GM23338 (cell line): ENCODE results near the gene FMO1. TPM values are rescaled to one million over a fixed set of nuclear protein-coding genes. Genes with fewer than 3 reads are reported as not detected.

Experiments used
- ATAC-seq: fragments of 200-7000 bp; cut with Tn5 transposase; 3 replicates; pipeline ENCODE4 v1.9.1; 2020
- DNase-seq: peaks from one replicate; pipeline ENCODE4 v3.0.0-alpha.2; 2015; ENCODE audit warnings: low spot score
- H2AFZ ChIP-seq: fragments of 200-600 bp; sonication (generic); 2 replicates; pipeline ENCODE4 v1.8.0; 2016; ENCODE audit warnings: antibody characterized with exemption, mild to moderate bottlenecking, moderate library complexity
- H3F3A ChIP-seq: fragments of 200-600 bp; sonication (generic); replicated peaks from 2 replicates; pipeline ENCODE4 v1.8.0; 2017; ENCODE audit warnings: antibody characterized with exemption, mixed run types, low read depth
- H3K27ac ChIP-seq: fragments of 200-600 bp; sonication (generic); 2 replicates; pipeline ENCODE4 v1.6.1; 2016; ENCODE audit warnings: low read depth
- H3K27me3 ChIP-seq: fragments of 200-600 bp; sonication (generic); 2 replicates; pipeline ENCODE4 v1.8.0; 2016; ENCODE audit warnings: mild to moderate bottlenecking, mixed run types, moderate library complexity; ENCODE audit not compliant: insufficient read depth
- H3K36me3 ChIP-seq: fragments of 200-600 bp; sonication (generic); 2 replicates; pipeline ENCODE4 v1.8.0; 2016; ENCODE audit warnings: mild to moderate bottlenecking; ENCODE audit not compliant: insufficient read depth
- H3K4me1 ChIP-seq: fragments of 200-600 bp; sonication (generic); 2 replicates; pipeline ENCODE4 v1.8.0; 2016; ENCODE audit warnings: mild to moderate bottlenecking, moderate library complexity; ENCODE audit not compliant: insufficient read depth
- H3K4me2 ChIP-seq: fragments of 200-600 bp; sonication (generic); 2 replicates; pipeline ENCODE4 v1.7.1; 2017; ENCODE audit warnings: mixed run types
- H3K4me3 ChIP-seq: fragments of 200-600 bp; sonication (generic); 2 replicates; pipeline ENCODE4 v1.6.1; 2016; ENCODE audit warnings: mixed run types
- H3K79me2 ChIP-seq: fragments of 200-600 bp; sonication (generic); replicated peaks from 2 replicates; pipeline ENCODE4 v1.8.0; 2017; ENCODE audit warnings: mild to moderate bottlenecking; ENCODE audit not compliant: insufficient read depth
- H3K9me2 ChIP-seq: fragments of 200-600 bp; sonication (generic); 2 replicates; pipeline ENCODE4 v1.8.0; 2017; ENCODE audit not compliant: insufficient read depth
- H4K20me1 ChIP-seq: fragments of 200-600 bp; sonication (generic); replicated peaks from 2 replicates; pipeline ENCODE4 v1.8.0; 2017; ENCODE audit warnings: mild to moderate bottlenecking; ENCODE audit not compliant: insufficient read depth
- H3K27ac Mint-ChIP-seq: 2 replicates; pipeline ENCODE4 v1.8.0; 2020; ENCODE audit warnings: inconsistent platforms, mild to moderate bottlenecking, moderate library complexity, mixed read lengths
- H3K27me3 Mint-ChIP-seq: 3 replicates; pipeline ENCODE4 v1.8.0; 2022; ENCODE audit warnings: low read depth, mild to moderate bottlenecking, moderate library complexity, mixed read lengths, inconsistent platforms; ENCODE audit not compliant: insufficient read depth, poor library complexity
- H3K36me3 Mint-ChIP-seq: 3 replicates; pipeline ENCODE4 v1.8.0; 2021; ENCODE audit warnings: low read depth, mild to moderate bottlenecking, inconsistent platforms, moderate library complexity, mixed read lengths
- H3K4me1 Mint-ChIP-seq: 3 replicates; pipeline ENCODE4 v1.8.0; 2020; ENCODE audit warnings: mild to moderate bottlenecking, inconsistent platforms, mixed read lengths
- H3K4me3 Mint-ChIP-seq: 3 replicates; pipeline ENCODE4 v1.8.0; 2021; ENCODE audit warnings: moderate library complexity, mild to moderate bottlenecking, inconsistent platforms, mixed read lengths
- H3K9me3 Mint-ChIP-seq: 3 replicates; pipeline ENCODE4 v1.8.0; 2020; ENCODE audit warnings: moderate library complexity, mild to moderate bottlenecking, inconsistent platforms, mixed read lengths
- CTCF ChIP-seq, 2 experiments: fragments of 200-600 bp in 1 of 2; sonication (generic) in 1 of 2; conservative IDR thresholded peaks; 2 replicates each; pipeline versions ENCODE4 v1.5.1 to v1.6.1; 2016 to 2017; ENCODE audit warnings: antibody characterized with exemption in 2 of 2, low read depth in 2 of 2, mild to moderate bottlenecking in 2 of 2, moderate library complexity in 1 of 2
- ETS1 ChIP-seq: IDR thresholded peaks from 2 replicates; pipeline ENCODE4 v1.6.1; 2016; ENCODE audit warnings: antibody characterized with exemption
- EZH2 ChIP-seq: fragments of 200-600 bp; sonication (generic); IDR thresholded peaks from one replicate; pipeline ENCODE4 v1.8.0; 2017; ENCODE audit warnings: antibody characterized with exemption, mild to moderate bottlenecking, low read depth; ENCODE audit not compliant: unreplicated experiment
- EZH2phosphoT487 ChIP-seq: fragments of 200-600 bp; sonication (generic); IDR thresholded peaks from one replicate; pipeline ENCODE4 v1.8.1; 2018; ENCODE audit warnings: antibody characterized with exemption; ENCODE audit not compliant: unreplicated experiment
- JUNB ChIP-seq: IDR thresholded peaks from one replicate; pipeline ENCODE4 v1.6.1; 2016; ENCODE audit warnings: antibody characterized with exemption; ENCODE audit not compliant: unreplicated experiment
- NANOG ChIP-seq: IDR thresholded peaks from 2 replicates; pipeline ENCODE4 v1.6.1; 2016; ENCODE audit warnings: antibody characterized with exemption, borderline replicate concordance
- POLR2AphosphoS5 ChIP-seq: IDR thresholded peaks from 2 replicates; pipeline ENCODE4 v1.6.1; 2016; ENCODE audit warnings: antibody characterized with exemption, low read depth
- ZNF331 ChIP-seq: fragments of 250-450 bp; sonication (Bioruptor Pico); IDR thresholded peaks from 2 replicates; pipeline ENCODE4 v1.5.0; 2020; ENCODE audit warnings: low read depth, mild to moderate bottlenecking, moderate library complexity
- polyA plus RNA-seq: library from polyadenylated mRNA; unstranded; fragments of >200 nt; fragmentation: Nextera tagmentation; extraction: Ambion mirVana; gene quantifications from 2 replicates; pipeline ENCODE4 v1.2.1, GENCODE V29; 2016
- total RNA-seq: library from RNA; depleted of rRNA; stranded (reverse); fragments of >200 nt; shearing (Covaris generic); gene quantifications from 2 replicates; pipeline ENCODE4 v1.2.3, GENCODE V29; 2014

The FMO1 gene
- total and polyA plus RNA-seq, 2 experiments from 2014 or later: 0.19 TPM; not detected in 1

- no peak; the same call in 2 of the 3 replicates for ATAC-seq
- H3K27me3 Mint-ChIP-seq: no peaks in the 10 kb centered on the region
Measured at GRCh38 chr1:171266930-171267329, 18.6 kb downstream of the FMO1 start.

GRCh38 chr1:171267391-171267790 lies 19.1 kb downstream of the FMO1 start:
- no peak overlapping the region; the same call in 1 of the 2 replicates for H2AFZ ChIP-seq
- H3K4me1 ChIP-seq: no peaks in the 10 kb centered on the region
- no peak overlapping the region for H3K4me3 Mint-ChIP-seq
- no peaks in the 10 kb centered on the region for H3K9me2 ChIP-seq
- DNase-seq (no peak), ATAC-seq (no peak)
- H3F3A ChIP-seq: no peaks in the 10 kb centered on the region
- H3K4me1 Mint-ChIP-seq: peaks cover 7% of the 10 kb centered on the region
- no peak for TF ChIP-seq EZH2phosphoT487
- TF ChIP-seq POLR2AphosphoS5: no peak
- TF ChIP-seq NANOG: no peak
- TF ChIP-seq ETS1: no peak
- no peak for TF ChIP-seq EZH2
- H3K27me3 ChIP-seq: no peaks in the 10 kb centered on the region
- no peak overlapping the region for H3K27ac ChIP-seq
- H3K27ac Mint-ChIP-seq: no peak overlapping the region
- peaks cover 3% of the 10 kb centered on the region; the same call in 2 of the 3 replicates for H3K9me3 Mint-ChIP-seq
- H3K27me3 Mint-ChIP-seq: no peaks in the 10 kb centered on the region
- no peaks in the 10 kb centered on the region for H4K20me1 ChIP-seq
- no peaks in the 10 kb centered on the region for H3K79me2 ChIP-seq
- no peak overlapping the region for H3K4me3 ChIP-seq
- no peaks in the 10 kb centered on the region for H3K36me3 Mint-ChIP-seq
- no peak overlapping the region for H3K4me2 ChIP-seq
- no peaks in the 10 kb centered on the region for H3K36me3 ChIP-seq

More at GRCh38 chr1:171266930-171267329, 18.6 kb downstream of the FMO1 start:
- no peak for TF ChIP-seq ZNF331
- no peak for TF ChIP-seq EZH2phosphoT487
- no peak for TF ChIP-seq JUNB
- TF ChIP-seq CTCF (conservative IDR thresholded peaks at IDR 0.05; ENCODE audit: low read depth in 2 of 2): peak; percentile 48 to 66
- Histone ChIP-seq H3K79me2 (no peaks in the 10 kb centered on the region), H3K36me3 (no peaks in the 10 kb centered on the region), H3K4me1 (no peaks in the 10 kb centered on the region), H3K9me2 (no peaks in the 10 kb centered on the region), H3K4me2 (no peak overlapping the region), H2AFZ (no peak overlapping the region; the same call in 1 of the 2 replicates), H4K20me1 (no peaks in the 10 kb centered on the region), H3K4me3 (no peak overlapping the region), H3F3A (no peaks in the 10 kb centered on the region), H3K27me3 (no peaks in the 10 kb centered on the region), H3K27ac (no peak overlapping the region)
- Mint-ChIP-seq H3K4me1 (peaks cover 7% of the 10 kb centered on the region), H3K27ac (no peak overlapping the region), H3K9me3 (peaks cover 3% of the 10 kb centered on the region; the same call in 2 of the 3 replicates), H3K4me3 (no peak overlapping the region), H3K36me3 (no peaks in the 10 kb centered on the region)
- DNase-seq: peak; percentile 41

GRCh38 chr1:171270806-171271205 lies 22.5 kb downstream of the FMO1 start:
- Histone ChIP-seq H2AFZ (no peak overlapping the region), H3F3A (no peaks in the 10 kb centered on the region), H3K79me2 (no peaks in the 10 kb centered on the region), H3K4me1 (no peaks in the 10 kb centered on the region), H4K20me1 (no peaks in the 10 kb centered on the region), H3K4me3 (no peak overlapping the region), H3K9me2 (0 out of 2 replicates have a peak, but pooled peaks cover 6% of the 10 kb centered on the region), H3K27ac (no peak overlapping the region), H3K27me3 (no peaks in the 10 kb centered on the region), H3K36me3 (no peaks in the 10 kb centered on the region), H3K4me2 (no peak overlapping the region)
- Mint-ChIP-seq H3K36me3 (no peaks in the 10 kb centered on the region), H3K27ac (no peak overlapping the region), H3K9me3 (peaks cover 3% of the 10 kb centered on the region; the same call in 2 of the 3 replicates), H3K27me3 (no peaks in the 10 kb centered on the region), H3K4me3 (no peak overlapping the region), H3K4me1 (peaks cover 5% of the 10 kb centered on the region; the same call in 2 of the 3 replicates)
- no peak for ATAC-seq
- no peak for DNase-seq
